H9 (cell line): ENCODE measurements around the gene ACACA. TPM values are rescaled to one million over a fixed set of nuclear protein-coding genes. Genes with fewer than 3 reads are reported as not detected.

Experiments used
- DNase-seq: peaks from one replicate; pipeline ENCODE4 v3.0.0-alpha.2; 2017
- H2AFZ ChIP-seq: one replicate; pipeline ENCODE4 v1.6.1; 2013; ENCODE audit warnings: mild to moderate bottlenecking, low read length, control low read depth, moderate library complexity
- H2AK5ac ChIP-seq: 2 replicates; pipeline ENCODE4 v1.6.1; 2013; ENCODE audit warnings: low read length, control low read depth, mixed read lengths; ENCODE audit not compliant: insufficient read length
- H2BK120ac ChIP-seq: one replicate; pipeline ENCODE4 v1.6.1; 2013; ENCODE audit warnings: low read depth, mild to moderate bottlenecking, low read length, control low read depth, inconsistent platforms; ENCODE audit not compliant: poor library complexity, severe bottlenecking
- H2BK12ac ChIP-seq: 2 replicates; pipeline ENCODE4 v1.6.1; 2013; ENCODE audit warnings: low read length, control low read depth, mixed read lengths, low read depth; ENCODE audit not compliant: insufficient read length
- H2BK15ac ChIP-seq: 2 replicates; pipeline ENCODE4 v1.6.1; 2013; ENCODE audit warnings: low read depth, low read length, control low read depth
- H2BK20ac ChIP-seq: one replicate; pipeline ENCODE4 v1.6.1; 2013; ENCODE audit warnings: low read depth, mild to moderate bottlenecking, low read length, control low read depth, inconsistent platforms; ENCODE audit not compliant: poor library complexity, severe bottlenecking
- H2BK5ac ChIP-seq: 2 replicates; pipeline ENCODE4 v1.6.1; 2013; ENCODE audit warnings: low read length, control low read depth, mixed read lengths; ENCODE audit not compliant: insufficient read length
- H3K14ac ChIP-seq: 2 replicates; pipeline ENCODE4 v1.6.1; 2013; ENCODE audit warnings: low read length, control low read depth; ENCODE audit not compliant: insufficient read depth
- H3K18ac ChIP-seq: 2 replicates; pipeline ENCODE4 v1.6.1; 2013; ENCODE audit warnings: low read depth, mild to moderate bottlenecking, mixed read lengths, low read length, control low read depth; ENCODE audit not compliant: insufficient read length
- H3K23ac ChIP-seq: 2 replicates; pipeline ENCODE4 v1.6.1; 2013; ENCODE audit warnings: low read length, control low read depth, mixed read lengths, low read depth; ENCODE audit not compliant: insufficient read length
- H3K23me2 ChIP-seq: 2 replicates; pipeline ENCODE4 v1.6.1; 2013; ENCODE audit warnings: low read depth, mild to moderate bottlenecking, mixed read lengths, low read length, control low read depth; ENCODE audit not compliant: insufficient read length, poor library complexity, severe bottlenecking
- H3K27ac ChIP-seq: 2 replicates; pipeline ENCODE4 v1.5.1; 2013; ENCODE audit warnings: low read length, control low read depth, mixed read lengths, low read depth; ENCODE audit not compliant: insufficient read length
- H3K27me3 ChIP-seq: 2 replicates; pipeline ENCODE4 v1.6.1; 2013; ENCODE audit warnings: low read length, control low read depth, inconsistent platforms; ENCODE audit not compliant: insufficient read depth
- H3K4ac ChIP-seq: 2 replicates; pipeline ENCODE4 v1.6.1; 2013; ENCODE audit warnings: low read depth, mild to moderate bottlenecking, control low read depth, inconsistent platforms, low read length, moderate library complexity
- H3K4me1 ChIP-seq: 2 replicates; pipeline ENCODE4 v1.6.1; 2013; ENCODE audit warnings: low read length, control low read depth, inconsistent platforms; ENCODE audit not compliant: insufficient read depth
- H3K4me2 ChIP-seq: 2 replicates; pipeline ENCODE4 v1.6.1; 2013; ENCODE audit warnings: low read length, control low read depth, mixed read lengths; ENCODE audit not compliant: insufficient read length, insufficient read depth
- H3K56ac ChIP-seq: 2 replicates; pipeline ENCODE4 v1.6.1; 2013; ENCODE audit warnings: low read depth, mild to moderate bottlenecking, mixed read lengths, low read length, control low read depth; ENCODE audit not compliant: insufficient read length
- H3K79me1 ChIP-seq: 2 replicates; pipeline ENCODE4 v1.6.1; 2013; ENCODE audit warnings: low read depth, mild to moderate bottlenecking, moderate library complexity, low read length, control low read depth, inconsistent platforms; ENCODE audit not compliant: insufficient read depth, poor library complexity, severe bottlenecking
- H3K79me2 ChIP-seq: 2 replicates; pipeline ENCODE4 v1.6.1; 2013; ENCODE audit warnings: low read length, control low read depth, inconsistent platforms; ENCODE audit not compliant: insufficient read depth
- H3K9ac ChIP-seq: 2 replicates; pipeline ENCODE4 v1.6.1; 2013; ENCODE audit warnings: low read length, control low read depth, mixed read lengths; ENCODE audit not compliant: insufficient read length; ENCODE audit errors: extremely low read depth
- H3K9me3 ChIP-seq: one replicate; pipeline ENCODE4 v1.6.1; 2013; ENCODE audit warnings: low read depth, low read length, inconsistent platforms; ENCODE audit not compliant: control insufficient read depth
- H3T11ph ChIP-seq: one replicate; pipeline ENCODE4 v1.6.1; 2013; ENCODE audit warnings: mild to moderate bottlenecking, low read length, control low read depth, inconsistent platforms
- H4K20me1 ChIP-seq: one replicate; pipeline ENCODE4 v1.6.1; 2013; ENCODE audit not compliant: control insufficient read depth, insufficient read length, insufficient read depth
- H4K5ac ChIP-seq: 2 replicates; pipeline ENCODE4 v1.6.1; 2013; ENCODE audit warnings: low read depth, mild to moderate bottlenecking, mixed read lengths, low read length, control low read depth; ENCODE audit not compliant: insufficient read length
- H4K8ac ChIP-seq: replicated peaks from 2 replicates; pipeline ENCODE4 v1.6.1; 2013; ENCODE audit warnings: low read length, control low read depth, mixed read lengths, low read depth; ENCODE audit not compliant: insufficient read length
- H4K91ac ChIP-seq: 2 replicates; pipeline ENCODE4 v1.6.1; 2013; ENCODE audit warnings: low read depth, mild to moderate bottlenecking, moderate library complexity, mixed read lengths, low read length, control low read depth; ENCODE audit not compliant: insufficient read length
- H3K27ac Mint-ChIP-seq, 3 experiments: 2 replicates in 2 of 3; 3 replicates in 1 of 3; pipeline ENCODE4 v1.8.0; 2020 to 2021; ENCODE audit warnings: mixed read lengths in 3 of 3, mild to moderate bottlenecking in 1 of 3, moderate library complexity in 1 of 3
- H3K27me3 Mint-ChIP-seq: 2 replicates; pipeline ENCODE4 v1.8.0; 2021; ENCODE audit warnings: low read depth, mild to moderate bottlenecking, moderate library complexity, mixed read lengths
- H3K36me3 Mint-ChIP-seq, 3 experiments: 2 replicates in 2 of 3; 3 replicates in 1 of 3; pipeline ENCODE4 v1.8.0; 2020 to 2021; ENCODE audit warnings: low read depth in 3 of 3, mixed read lengths in 3 of 3; ENCODE audit not compliant: insufficient read depth in 1 of 3
- H3K4me1 Mint-ChIP-seq, 2 experiments: 2 replicates each; pipeline ENCODE4 v1.8.0; 2020; ENCODE audit warnings: mixed read lengths in 2 of 2
- H3K4me3 Mint-ChIP-seq, 2 experiments: 2 replicates in 1 of 2; 3 replicates in 1 of 2; pipeline ENCODE4 v1.8.0; 2020 to 2021; ENCODE audit warnings: mild to moderate bottlenecking in 2 of 2, mixed read lengths in 2 of 2, moderate library complexity in 1 of 2
- H3K9me3 Mint-ChIP-seq, 2 experiments: 2 replicates in 1 of 2; 3 replicates in 1 of 2; pipeline ENCODE4 v1.8.0; 2020; ENCODE audit warnings: mild to moderate bottlenecking in 2 of 2, mixed read lengths in 2 of 2, moderate library complexity in 1 of 2
- WGBS: extraction: QIAGEN DNeasy Blood & Tissue Kit; methylation state at CpG from one replicate; pipeline ENCODE4 v1.1.7; 2013; ENCODE audit warnings: missing lambda C conversion rate, low lambda C conversion rate, mixed read lengths; ENCODE audit not compliant: insufficient read length; ENCODE audit errors: extremely low coverage; 5-methylcytosine and 5-hydroxymethylcytosine counted together
- total RNA-seq: library from RNA; stranded (reverse); gene quantifications from 2 replicates; pipeline ENCODE4 v1.2.1, GENCODE V29; 2021
- TF ChIP-seq, protein P1 (sequence below): fragments of 200-600 bp; sonication (generic); conservative IDR thresholded peaks from 3 replicates; pipeline ENCODE4 v1.8.0; 2021; ENCODE audit warnings: antibody characterized with exemption, mild to moderate bottlenecking

ACACA gene
- total RNA-seq, 1 experiment from 2014 or later = 135 TPM

DNA sequence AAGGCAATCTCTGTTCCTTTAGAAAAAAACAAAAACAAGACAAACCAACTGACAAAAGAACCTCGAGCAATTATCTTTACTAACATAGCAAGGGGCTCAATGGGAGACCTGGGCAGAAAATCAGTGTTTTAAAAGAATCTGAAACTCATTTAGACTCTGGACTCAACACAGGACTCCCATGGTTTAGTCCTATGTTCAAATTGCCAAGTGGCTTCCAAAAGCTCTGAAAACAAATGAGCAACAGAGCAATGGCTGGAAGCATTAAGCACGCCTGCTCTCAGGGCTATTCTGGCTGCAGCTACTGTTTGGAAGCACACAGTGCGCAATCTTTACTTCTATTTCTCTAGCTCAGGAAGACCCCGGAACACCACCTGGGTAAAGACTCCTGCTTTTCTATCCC, 295.9 kb downstream of the ACACA start:
- Histone ChIP-seq H3K79me2 (no peaks in the 10 kb centered on the region), H2AFZ (no peak overlapping the region), H2BK15ac (no peak overlapping the region), H3K4me1 (peaks cover 15% of the 10 kb centered on the region), H3K14ac (no peak overlapping the region), H2BK20ac (no peak overlapping the region), H3K4ac (no peak overlapping the region), H2BK5ac (no peak overlapping the region), H3T11ph (no peak overlapping the region), H4K5ac (no peak overlapping the region), H3K79me1 (no peaks in the 10 kb centered on the region), H3K27me3 (no peaks in the 10 kb centered on the region), H3K9ac (no peak overlapping the region), H2BK120ac (no peak overlapping the region), H3K9me3 (no peaks in the 10 kb centered on the region), H4K8ac (no peak overlapping the region), H4K91ac (no peak overlapping the region), H4K20me1 (no peaks in the 10 kb centered on the region), H2BK12ac (no peak overlapping the region), H3K23ac (no peak overlapping the region), H3K27ac (no peak overlapping the region), H3K56ac (no peak overlapping the region), H3K23me2 (no peaks in the 10 kb centered on the region), H3K4me2 (no peak overlapping the region), H3K18ac (no peak overlapping the region), H2AK5ac (no peak overlapping the region)
- Mint-ChIP-seq H3K9me3 (no peaks in the 10 kb centered on the region), H3K27ac (peak overlapping the region; percentile 51 to 91 (median 68); a peak in 4 of 7 replicates), H3K4me1 (peaks cover 34 to 42% of the 10 kb centered on the region in 2 experiments), H3K36me3 (peaks cover 21 to 63% (median 56%) of the 10 kb centered on the region in 3 experiments; a peak in 6 of 7 replicates), H3K27me3 (no peaks in the 10 kb centered on the region), H3K4me3 (no peak overlapping the region)
- TF ChIP-seq, protein P1, sequence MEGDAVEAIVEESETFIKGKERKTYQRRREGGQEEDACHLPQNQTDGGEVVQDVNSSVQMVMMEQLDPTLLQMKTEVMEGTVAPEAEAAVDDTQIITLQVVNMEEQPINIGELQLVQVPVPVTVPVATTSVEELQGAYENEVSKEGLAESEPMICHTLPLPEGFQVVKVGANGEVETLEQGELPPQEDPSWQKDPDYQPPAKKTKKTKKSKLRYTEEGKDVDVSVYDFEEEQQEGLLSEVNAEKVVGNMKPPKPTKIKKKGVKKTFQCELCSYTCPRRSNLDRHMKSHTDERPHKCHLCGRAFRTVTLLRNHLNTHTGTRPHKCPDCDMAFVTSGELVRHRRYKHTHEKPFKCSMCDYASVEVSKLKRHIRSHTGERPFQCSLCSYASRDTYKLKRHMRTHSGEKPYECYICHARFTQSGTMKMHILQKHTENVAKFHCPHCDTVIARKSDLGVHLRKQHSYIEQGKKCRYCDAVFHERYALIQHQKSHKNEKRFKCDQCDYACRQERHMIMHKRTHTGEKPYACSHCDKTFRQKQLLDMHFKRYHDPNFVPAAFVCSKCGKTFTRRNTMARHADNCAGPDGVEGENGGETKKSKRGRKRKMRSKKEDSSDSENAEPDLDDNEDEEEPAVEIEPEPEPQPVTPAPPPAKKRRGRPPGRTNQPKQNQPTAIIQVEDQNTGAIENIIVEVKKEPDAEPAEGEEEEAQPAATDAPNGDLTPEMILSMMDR = no peak
- no CpG with 5 or more reads among the region's 4 CpGs for WGBS
- peak; percentile 12 for DNase-seq
